ENCODE measurements around the gene TRPM3. TPM values are rescaled to one million over a fixed set of nuclear protein-coding genes. Genes with fewer than 3 reads are reported as not detected.
A peak's percentile ranks its signal among the peaks of the same experiment; 100 is the strongest.

Gene TRPM3
- total RNA-seq, 4 donors from 2014 or later: 5.2 to 8.1 (median 7.3) TPM

- Histone ChIP-seq H3K4me3 (no peak overlapping the region), H3K27me3 (no peaks in the 10 kb centered on the region), H3K27ac (peak overlapping the region; percentile 46 to 85 (median 66)), H3K36me3 (no peaks in the 10 kb centered on the region), H3K9me3 (no peaks in the 10 kb centered on the region), H3K4me1 (peaks cover 0 to 44% (median 9%) of the 10 kb centered on the region in 4 donors)
- WGBS, 2 donors: 37 to 46% methylated on average over 3 to 4 of the region's 4 CpGs
- no peak for DNase-seq (ENCODE audit: low spot score in 2 of 2)
- TF ChIP-seq, protein P1, sequence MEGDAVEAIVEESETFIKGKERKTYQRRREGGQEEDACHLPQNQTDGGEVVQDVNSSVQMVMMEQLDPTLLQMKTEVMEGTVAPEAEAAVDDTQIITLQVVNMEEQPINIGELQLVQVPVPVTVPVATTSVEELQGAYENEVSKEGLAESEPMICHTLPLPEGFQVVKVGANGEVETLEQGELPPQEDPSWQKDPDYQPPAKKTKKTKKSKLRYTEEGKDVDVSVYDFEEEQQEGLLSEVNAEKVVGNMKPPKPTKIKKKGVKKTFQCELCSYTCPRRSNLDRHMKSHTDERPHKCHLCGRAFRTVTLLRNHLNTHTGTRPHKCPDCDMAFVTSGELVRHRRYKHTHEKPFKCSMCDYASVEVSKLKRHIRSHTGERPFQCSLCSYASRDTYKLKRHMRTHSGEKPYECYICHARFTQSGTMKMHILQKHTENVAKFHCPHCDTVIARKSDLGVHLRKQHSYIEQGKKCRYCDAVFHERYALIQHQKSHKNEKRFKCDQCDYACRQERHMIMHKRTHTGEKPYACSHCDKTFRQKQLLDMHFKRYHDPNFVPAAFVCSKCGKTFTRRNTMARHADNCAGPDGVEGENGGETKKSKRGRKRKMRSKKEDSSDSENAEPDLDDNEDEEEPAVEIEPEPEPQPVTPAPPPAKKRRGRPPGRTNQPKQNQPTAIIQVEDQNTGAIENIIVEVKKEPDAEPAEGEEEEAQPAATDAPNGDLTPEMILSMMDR (IDR thresholded peaks at IDR 0.05): no peak
- peak; percentile 33 to 49 for TF ChIP-seq EP300 (IDR thresholded peaks at IDR 0.05)
Observed at GRCh38 chr9:70580606-70581195, 540.7 kb downstream of the TRPM3 start.

DNA sequence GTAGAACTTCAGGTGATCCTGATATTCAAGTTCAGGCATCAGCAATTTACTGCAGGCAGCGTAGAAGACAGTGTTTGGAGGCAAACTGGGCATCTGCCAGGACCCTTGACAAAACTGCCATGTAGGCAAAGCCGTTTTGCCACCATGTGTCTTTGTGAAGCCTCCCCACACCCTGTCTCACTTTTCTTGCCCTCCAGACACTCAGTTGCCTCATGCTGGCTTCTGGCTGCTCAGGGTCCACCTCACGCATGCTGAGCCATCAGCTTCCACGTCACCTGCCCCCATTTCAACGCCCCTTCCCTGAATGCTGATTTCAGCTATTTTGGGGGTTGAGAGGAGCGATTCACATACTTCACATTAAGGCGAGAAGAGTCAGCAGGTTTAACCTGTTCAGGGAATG is 541.7 kb downstream of the TRPM3 start:
- Histone ChIP-seq H3K9me3 (no peaks in the 10 kb centered on the region), H3K4me3 (no peak overlapping the region), H3K36me3 (no peaks in the 10 kb centered on the region), H3K27ac (peak overlapping the region in 2 of 4 donors; percentile 70 to 85), H3K27me3 (no peaks in the 10 kb centered on the region), H3K4me1 (peaks cover 0 to 54% (median 11%) of the 10 kb centered on the region in 4 donors)
- WGBS, 2 donors: 73 to 80% methylated on average over 7 of the region's 7 CpGs
- no peak for DNase-seq (ENCODE audit: low spot score in 2 of 2)
- TF ChIP-seq, protein P1 (IDR thresholded peaks at IDR 0.05): no peak
- no peak for TF ChIP-seq EP300 (IDR thresholded peaks at IDR 0.05)
- TF ChIP-seq POLR2A (IDR thresholded peaks at IDR 0.05): no peak

- no peaks in the 10 kb centered on the region for H3K36me3 ChIP-seq
- peak overlapping the region in 2 of 4 donors; percentile 81 to 85 for H3K27ac ChIP-seq
- no peak for TF ChIP-seq POLR2A (IDR thresholded peaks at IDR 0.05)
- TF ChIP-seq, protein P1 (IDR thresholded peaks at IDR 0.05): no peak
- TF ChIP-seq EP300 (IDR thresholded peaks at IDR 0.05): no peak
- DNase-seq (ENCODE audit: low spot score in 2 of 2): no peak
- peaks cover 0 to 64% (median 19%) of the 10 kb centered on the region in 4 donors for H3K4me1 ChIP-seq
- H3K4me3 ChIP-seq: no peak overlapping the region
- WGBS, 2 donors: 71 to 95% methylated on average over 1 of the region's 1 CpG
- H3K9me3 ChIP-seq: no peaks in the 10 kb centered on the region
- H3K27me3 ChIP-seq: no peaks in the 10 kb centered on the region
Observed at GRCh38 chr9:70578720-70579119, 542.7 kb downstream of the TRPM3 start.

DNA sequence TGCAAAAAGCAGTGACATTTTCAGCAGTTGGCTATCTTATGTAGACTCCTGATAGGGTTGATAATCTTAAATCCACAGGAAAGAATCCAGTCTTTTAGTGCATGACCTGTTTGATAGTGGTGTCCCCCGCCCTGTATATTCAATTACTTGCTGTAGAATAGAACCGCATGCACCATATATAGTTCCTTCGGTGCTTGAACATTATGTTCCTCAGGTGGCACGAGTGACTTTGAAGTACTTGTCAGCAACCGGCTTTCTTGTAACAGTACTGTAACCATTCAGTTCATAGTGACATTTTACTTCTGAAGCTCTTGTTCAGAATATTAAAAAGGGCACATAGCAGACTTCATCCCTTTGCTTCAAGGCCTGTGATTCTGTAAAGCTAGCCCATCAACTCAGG is 543.8 kb downstream of the TRPM3 start:
- no peak for TF ChIP-seq POLR2A (IDR thresholded peaks at IDR 0.05)
- TF ChIP-seq, protein P1 (IDR thresholded peaks at IDR 0.05): no peak
- no peak for TF ChIP-seq EP300 (IDR thresholded peaks at IDR 0.05)
- Histone ChIP-seq H3K4me3 (no peak overlapping the region), H3K27me3 (no peaks in the 10 kb centered on the region), H3K36me3 (no peaks in the 10 kb centered on the region), H3K27ac (peak overlapping the region; percentile 26 to 85 (median 54)), H3K9me3 (no peaks in the 10 kb centered on the region), H3K4me1 (peaks cover 0 to 71% (median 26%) of the 10 kb centered on the region in 4 donors)
- 84 to 85% methylated on average over 5 of the region's 5 CpGs for WGBS, 2 donors
- no peak for DNase-seq (ENCODE audit: low spot score in 2 of 2)

- TF ChIP-seq POLR2A (IDR thresholded peaks at IDR 0.05) (no peak), EP300 (IDR thresholded peaks at IDR 0.05) (no peak)
- TF ChIP-seq, protein P1 (IDR thresholded peaks at IDR 0.05): no peak
- H3K4me1 ChIP-seq: peaks cover 0 to 63% (median 25%) of the 10 kb centered on the region in 4 donors
- H3K27ac ChIP-seq: peak overlapping the region in 3 of 4 donors; percentile 52 to 85 (median 81)
- no peaks in the 10 kb centered on the region for H3K27me3 ChIP-seq
- WGBS, 2 donors: 95 to 97% methylated on average over 2 of the region's 2 CpGs
- H3K9me3 ChIP-seq: no peaks in the 10 kb centered on the region
- H3K4me3 ChIP-seq: no peak overlapping the region
- no peaks in the 10 kb centered on the region for H3K36me3 ChIP-seq
- no peak for DNase-seq (ENCODE audit: low spot score in 2 of 2)
Observed at GRCh38 chr9:70576116-70576515, 545.3 kb downstream of the TRPM3 start.
